NT2/D1 (cell line): Measurements from ENCODE around the gene TMEM242.

Experiments used
- YY1 ChIP-seq: IDR thresholded peaks from 2 replicates; pipeline ENCODE4 v1.6.1; 2011; ENCODE audit not compliant: insufficient read length, insufficient read depth
- ZNF274 ChIP-seq: IDR thresholded peaks from 2 replicates; pipeline ENCODE4 v1.6.1; 2011; ENCODE audit warnings: mild to moderate bottlenecking, low read depth, low read length

GRCh38 chr6:157266274-157267101 is 56.8 kb downstream of the TMEM242 start:
- TF ChIP-seq YY1 = no peak
- no peak for TF ChIP-seq ZNF274
